Keratinocyte (primary cell): Measurements from ENCODE around the gene MYMK. TPM values are rescaled to one million over a fixed set of nuclear protein-coding genes. Genes with fewer than 3 reads are reported as not detected.

Source experiments
- DNase-seq: peaks from one replicate; pipeline ENCODE4 v3.0.0-alpha.2; 2011; ENCODE audit warnings: low read depth, missing footprints, low spot score
- FAIRE-seq: peaks from 2 replicates; lab custom pipeline; 2011; peaks lifted over from hg19 to GRCh38; lab: Jason Lieb, UNC
- H2AFZ ChIP-seq: 2 replicates; pipeline ENCODE4 v1.6.0; 2012; ENCODE audit warnings: low read length, control low read depth, inconsistent platforms; ENCODE audit not compliant: control insufficient read depth
- H3K27ac ChIP-seq: 2 replicates; pipeline ENCODE4 v1.5.1; 2011; ENCODE audit warnings: low read length; ENCODE audit not compliant: control insufficient read depth, insufficient read depth
- H3K27me3 ChIP-seq: 3 replicates; pipeline ENCODE4 v1.6.0; 2011; ENCODE audit warnings: low read length; ENCODE audit not compliant: control insufficient read depth, insufficient read depth; ENCODE audit errors: extremely low read depth
- H3K36me3 ChIP-seq, 2 experiments: 2 replicates in 1 of 2; 3 replicates in 1 of 2; pipeline ENCODE4 v1.5.1; 2011; ENCODE audit warnings: low read length in 2 of 2, mild to moderate bottlenecking in 1 of 2; ENCODE audit not compliant: control insufficient read depth in 2 of 2, insufficient read depth in 2 of 2; ENCODE audit errors: extremely low read depth in 1 of 2
- H3K4me1 ChIP-seq: 3 replicates; pipeline ENCODE4 v1.5.1; 2011; ENCODE audit warnings: low read length; ENCODE audit not compliant: control insufficient read depth, insufficient read depth; ENCODE audit errors: extremely low read depth
- H3K4me2 ChIP-seq: 3 replicates; pipeline ENCODE4 v1.6.0; 2011; ENCODE audit warnings: low read depth, low read length; ENCODE audit not compliant: control insufficient read depth, insufficient read depth; ENCODE audit errors: extremely low read depth
- H3K4me3 ChIP-seq, 3 experiments: fragments of 200-600 bp in 1 of 3; sonication (generic) in 1 of 3; 2 replicates in 2 of 3; 3 replicates in 1 of 3; pipeline ENCODE4 v1.5.1; 2011 to 2016; ENCODE audit warnings: low read length in 3 of 3, mild to moderate bottlenecking in 3 of 3, control low read depth in 2 of 3, inconsistent platforms in 1 of 3, low read depth in 1 of 3, mixed read lengths in 1 of 3, mixed run types in 1 of 3, moderate library complexity in 1 of 3; ENCODE audit not compliant: control insufficient read depth in 2 of 3, insufficient read depth in 2 of 3; ENCODE audit errors: extremely low read depth in 1 of 3
- H3K79me2 ChIP-seq: 2 replicates; pipeline ENCODE4 v1.6.0; 2012; ENCODE audit warnings: low read length; ENCODE audit not compliant: control insufficient read depth, insufficient read depth
- H3K9ac ChIP-seq: 3 replicates; pipeline ENCODE4 v1.6.0; 2011; ENCODE audit warnings: low read length; ENCODE audit not compliant: control insufficient read depth, insufficient read depth; ENCODE audit errors: extremely low read depth
- H3K9me1 ChIP-seq: 3 replicates; pipeline ENCODE4 v1.6.0; 2011; ENCODE audit warnings: low read length; ENCODE audit not compliant: control insufficient read depth, insufficient read depth; ENCODE audit errors: extremely low read depth
- H3K9me3 ChIP-seq: 2 replicates; pipeline ENCODE4 v1.5.1; 2012; ENCODE audit warnings: low read depth, low read length; ENCODE audit not compliant: control insufficient read depth
- H4K20me1 ChIP-seq: 3 replicates; pipeline ENCODE4 v1.6.0; 2011; ENCODE audit warnings: low read length; ENCODE audit not compliant: control insufficient read depth, insufficient read depth; ENCODE audit errors: extremely low read depth
- EZH2 ChIP-seq: IDR thresholded peaks from one replicate; pipeline ENCODE4 v1.6.1; 2012; ENCODE audit warnings: inconsistent platforms, mild to moderate bottlenecking, low read length, moderate library complexity
- dilution Hi-C: fragments of 300-500 bp; cut with MboI; formaldehyde crosslinking; loops from one replicate; pipeline ENCODE4 v1.7.0; 2020; ENCODE audit warnings: low sequenced_read_pairs; ENCODE audit not compliant: extremely low pct_ligation_motif_present
- polyA plus RNA-seq, 5 experiments: library from polyadenylated mRNA; depleted of rRNA in 3 of 5; stranded (reverse) in 3 of 5; stranded (forward) in 1 of 5; unstranded in 1 of 5; fragments of >200 nt; gene quantifications; 1 replicate in 1 of 5; 2 replicates in 3 of 5; 3 replicates in 1 of 5; pipeline versions ENCODE4 v1.2.1 to v1.2.3, GENCODE V29; 2011 to 2012; ENCODE audit warnings: missing spikeins in 2 of 5, low read depth in 1 of 5, low replicate concordance in 1 of 5
- TF ChIP-seq, protein P1 (sequence below), 3 experiments: IDR thresholded peaks in 1 of 3; conservative IDR thresholded peaks in 1 of 3; optimal IDR thresholded peaks in 1 of 3; 2 replicates in 2 of 3; 3 replicates in 1 of 3; pipeline versions ENCODE3 to v1.5.1; 2011; ENCODE audit warnings: low read length in 3 of 3, mild to moderate bottlenecking in 3 of 3, moderate library complexity in 2 of 3, control low read depth in 1 of 3, inconsistent platforms in 1 of 3; ENCODE audit not compliant: insufficient read depth in 2 of 3; ENCODE audit errors: extremely low read depth in 1 of 3

The MYMK gene
- polyA plus RNA-seq, 1 donor (not counting 4 experiments of a cell fraction or from before 2014, with no cell fraction given), result not detected

DNA sequence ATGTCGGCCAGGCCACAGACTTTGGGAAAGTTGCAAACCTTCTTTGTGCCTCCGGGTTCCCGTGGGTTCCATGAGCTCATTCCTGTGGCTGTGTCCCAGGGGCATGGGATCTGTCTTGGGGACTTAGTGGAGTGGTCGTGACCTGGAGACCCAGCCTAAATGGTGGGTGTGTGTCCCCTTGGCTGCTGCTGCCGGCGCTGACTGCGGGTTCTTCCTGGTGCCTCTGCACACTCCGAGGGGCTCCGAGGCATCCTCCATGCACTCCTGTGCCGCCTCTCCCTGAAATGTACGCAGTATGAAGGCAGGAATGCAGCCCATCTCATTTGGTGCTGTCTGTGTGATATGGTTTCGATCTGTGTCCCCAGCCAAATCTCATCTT, 24.9 kb downstream of the MYMK start:
- no peak overlapping the region for H3K27ac ChIP-seq
- no peaks in the 10 kb centered on the region for H3K9me1 ChIP-seq
- H3K36me3 ChIP-seq, result no peaks in the 10 kb centered on the region
- no peaks in the 10 kb centered on the region for H4K20me1 ChIP-seq
- no peaks in the 10 kb centered on the region for H3K79me2 ChIP-seq
- H3K9me3 ChIP-seq, result no peaks in the 10 kb centered on the region
- dilution Hi-C loops, result no loop called here
- peaks cover 4% of the 10 kb centered on the region for H3K27me3 ChIP-seq
- H3K4me1 ChIP-seq, result no peaks in the 10 kb centered on the region
- no peak for DNase-seq
- no peak overlapping the region for H3K4me3 ChIP-seq
- TF ChIP-seq EZH2, result no peak
- TF ChIP-seq, protein P1, sequence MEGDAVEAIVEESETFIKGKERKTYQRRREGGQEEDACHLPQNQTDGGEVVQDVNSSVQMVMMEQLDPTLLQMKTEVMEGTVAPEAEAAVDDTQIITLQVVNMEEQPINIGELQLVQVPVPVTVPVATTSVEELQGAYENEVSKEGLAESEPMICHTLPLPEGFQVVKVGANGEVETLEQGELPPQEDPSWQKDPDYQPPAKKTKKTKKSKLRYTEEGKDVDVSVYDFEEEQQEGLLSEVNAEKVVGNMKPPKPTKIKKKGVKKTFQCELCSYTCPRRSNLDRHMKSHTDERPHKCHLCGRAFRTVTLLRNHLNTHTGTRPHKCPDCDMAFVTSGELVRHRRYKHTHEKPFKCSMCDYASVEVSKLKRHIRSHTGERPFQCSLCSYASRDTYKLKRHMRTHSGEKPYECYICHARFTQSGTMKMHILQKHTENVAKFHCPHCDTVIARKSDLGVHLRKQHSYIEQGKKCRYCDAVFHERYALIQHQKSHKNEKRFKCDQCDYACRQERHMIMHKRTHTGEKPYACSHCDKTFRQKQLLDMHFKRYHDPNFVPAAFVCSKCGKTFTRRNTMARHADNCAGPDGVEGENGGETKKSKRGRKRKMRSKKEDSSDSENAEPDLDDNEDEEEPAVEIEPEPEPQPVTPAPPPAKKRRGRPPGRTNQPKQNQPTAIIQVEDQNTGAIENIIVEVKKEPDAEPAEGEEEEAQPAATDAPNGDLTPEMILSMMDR (optimal IDR thresholded peaks at IDR 0.05 in 1 of 3, IDR thresholded peaks at IDR 0.05 in 1 of 3, conservative IDR thresholded peaks at IDR 0.05 in 1 of 3; ENCODE audit: extremely low read depth in 1 of 3, insufficient read depth in 2 of 3, low read length in 3 of 3), result no peak
- H3K4me2 ChIP-seq, result no peak overlapping the region
- FAIRE-seq, result no peak
- no peak overlapping the region for H2AFZ ChIP-seq
- no peak overlapping the region for H3K9ac ChIP-seq

DNA sequence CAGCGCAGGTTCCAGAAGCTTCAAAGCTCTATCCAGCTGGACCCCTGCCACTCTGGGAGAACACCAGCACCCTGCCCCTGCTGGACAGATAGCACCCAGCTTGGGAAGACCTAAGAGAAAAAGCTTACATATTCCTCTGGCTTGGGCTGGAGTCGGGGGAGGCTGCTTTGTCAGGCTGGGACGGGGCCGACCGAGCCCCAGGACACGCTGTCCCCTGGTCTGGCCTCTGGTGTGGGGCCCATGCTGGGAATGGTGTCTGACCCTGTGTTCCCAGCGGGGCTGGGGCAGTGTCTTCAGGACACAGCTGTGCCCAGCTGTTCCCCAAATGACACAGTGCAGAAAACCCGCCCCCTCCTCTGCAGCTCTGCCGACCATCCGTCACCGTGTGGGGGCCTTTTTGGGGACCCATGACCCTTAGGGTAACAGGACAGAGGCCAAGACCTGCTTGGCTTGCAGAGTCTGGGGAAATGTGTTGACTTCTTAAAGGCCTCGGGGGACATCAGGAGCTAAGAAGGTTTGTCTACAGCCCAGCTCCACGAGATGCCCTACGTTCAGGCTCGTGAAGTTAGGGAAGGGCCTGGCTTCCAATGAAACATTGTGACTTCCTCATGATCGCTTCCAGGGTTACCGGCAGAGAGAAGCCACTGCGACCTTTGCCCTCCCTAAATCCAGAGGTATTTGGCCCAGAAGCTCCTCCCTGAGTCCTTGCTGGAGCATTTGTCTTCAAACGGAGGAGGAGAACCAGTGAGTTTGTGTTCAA, 25.4 kb downstream of the MYMK start:
- Histone ChIP-seq H3K27me3 (peaks cover 4% of the 10 kb centered on the region), H3K9me1 (no peaks in the 10 kb centered on the region), H3K36me3 (no peaks in the 10 kb centered on the region), H2AFZ (no peak overlapping the region), H3K79me2 (no peaks in the 10 kb centered on the region), H3K27ac (no peak overlapping the region), H3K4me2 (no peak overlapping the region), H3K9ac (no peak overlapping the region), H3K4me1 (no peaks in the 10 kb centered on the region), H4K20me1 (no peaks in the 10 kb centered on the region), H3K4me3 (no peak overlapping the region), H3K9me3 (no peaks in the 10 kb centered on the region)
- TF ChIP-seq EZH2, result no peak
- TF ChIP-seq, protein P1 (optimal IDR thresholded peaks at IDR 0.05 in 1 of 3, IDR thresholded peaks at IDR 0.05 in 1 of 3, conservative IDR thresholded peaks at IDR 0.05 in 1 of 3; ENCODE audit: extremely low read depth in 1 of 3, insufficient read depth in 2 of 3, low read length in 3 of 3), result no peak
- DNase-seq (no peak), FAIRE-seq (no peak)
- dilution Hi-C loops, result no loop called here
